Measurements from ENCODE around the gene UPF3B.
"Not testable (repeated sequence)": the region's sequence is repeated elsewhere in the genome, so short reads cannot be mapped to it uniquely, and the experiment has no call there.

The UPF3B gene

DNA sequence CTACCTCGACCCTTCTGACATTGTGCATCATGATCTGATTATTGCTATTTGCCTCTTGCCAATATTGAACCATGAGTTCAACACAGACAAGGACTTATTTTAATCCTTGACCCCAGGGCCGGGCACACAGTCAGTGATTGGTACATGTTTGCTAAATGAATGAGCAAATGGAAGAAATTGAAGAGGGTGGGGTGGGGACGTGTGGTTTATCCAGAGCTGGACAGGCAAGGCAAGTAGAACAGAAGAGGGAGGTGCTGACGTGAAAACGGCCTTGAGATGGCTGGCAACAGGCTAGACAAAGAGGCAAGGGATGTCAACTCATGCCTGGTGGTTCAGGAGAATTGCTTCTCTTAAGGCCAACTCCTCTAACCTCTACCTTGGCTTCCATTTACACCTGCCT, 28.5 kb downstream of the UPF3B start:
- not testable (repeated sequence) for DNase-seq

DNA sequence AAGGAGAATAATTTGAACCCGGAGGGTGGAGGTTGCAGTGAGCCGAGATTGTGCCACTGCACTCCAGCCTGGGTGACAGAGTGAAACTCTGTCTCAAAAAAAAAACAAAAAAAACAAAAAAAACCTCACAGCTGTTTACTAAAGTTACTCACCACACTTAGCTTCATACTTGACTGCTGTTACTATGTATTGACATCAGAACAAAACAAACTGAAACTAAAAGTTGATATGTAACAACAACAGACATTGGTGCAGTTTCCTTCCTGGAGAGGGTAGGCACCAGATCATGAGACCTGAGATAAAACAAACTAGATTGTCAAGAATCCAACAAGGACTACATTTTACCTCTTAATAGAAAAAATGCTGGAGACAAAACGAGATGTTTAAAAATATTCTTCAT, 31.1 kb downstream of the UPF3B start:
- not testable (repeated sequence) for DNase-seq

DNA sequence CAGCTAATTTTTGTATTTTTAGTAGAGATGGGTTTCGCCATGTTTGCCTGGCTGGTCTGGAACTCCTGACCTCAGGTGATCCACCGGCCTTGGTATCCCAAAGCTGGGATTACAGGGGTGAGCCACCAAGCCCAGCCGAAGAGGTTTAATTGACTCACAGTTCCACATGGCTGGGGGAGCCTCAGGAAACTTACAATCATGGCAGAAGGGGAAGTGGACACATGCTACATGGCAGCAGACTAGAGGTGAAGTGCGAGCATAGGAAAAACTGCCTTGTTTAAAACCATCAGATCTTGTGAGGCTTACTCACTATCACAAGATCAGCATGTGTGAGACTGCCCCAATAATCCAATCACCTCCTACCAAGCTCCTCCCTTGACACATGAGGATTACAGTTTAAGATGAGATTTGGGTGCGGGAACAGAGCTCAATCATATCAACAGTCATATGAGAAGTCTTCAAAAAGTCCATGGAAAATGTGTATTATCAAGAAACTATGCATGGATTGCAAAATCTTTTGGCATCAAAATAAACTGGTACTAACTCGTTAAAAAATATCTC, 35.6 kb downstream of the UPF3B start:
- DNase-seq, result no peak

DNA sequence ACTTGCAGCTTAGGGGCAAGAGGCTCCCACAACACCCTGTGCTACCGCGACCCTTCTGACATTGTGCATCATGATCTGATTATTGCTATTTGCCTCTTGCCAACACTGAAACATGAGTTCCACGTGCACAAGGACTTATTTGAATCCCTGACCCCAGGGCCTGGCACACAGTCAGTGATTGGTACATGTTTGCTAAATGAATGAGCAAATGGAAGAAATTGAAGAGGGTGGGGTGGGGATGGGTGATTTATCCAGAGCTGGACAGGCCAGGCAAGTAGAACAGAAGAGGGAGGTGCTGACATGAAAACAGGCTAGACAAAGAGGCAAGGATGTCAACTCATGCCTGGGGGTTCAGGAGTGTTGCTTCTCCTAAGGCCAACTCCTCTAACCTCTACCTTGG, 36.5 kb downstream of the UPF3B start:
- no peak for DNase-seq

DNA sequence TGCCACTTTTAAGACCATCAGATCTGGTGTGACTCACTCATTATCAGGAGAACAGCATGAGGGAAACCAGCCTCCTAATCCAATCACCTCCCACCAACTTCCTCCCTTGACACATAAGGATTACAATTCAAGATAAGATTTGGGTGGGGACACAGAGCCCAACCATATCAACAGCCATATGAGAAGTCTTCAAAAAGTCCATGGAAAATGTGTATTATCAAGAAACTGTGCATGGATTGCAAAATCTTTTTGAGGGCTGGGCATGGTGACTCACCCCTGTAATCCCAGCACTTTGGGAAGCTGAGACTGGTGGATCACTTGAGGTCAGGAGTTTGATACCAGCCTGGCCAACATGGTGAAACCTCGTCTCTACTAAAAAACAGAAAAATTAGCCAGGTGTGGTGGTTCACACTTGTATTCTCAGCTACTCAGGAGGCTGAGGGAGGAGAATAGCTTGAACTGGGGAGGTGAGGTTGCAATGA, 43.5 kb downstream of the UPF3B start:
- no peak for DNase-seq

DNA sequence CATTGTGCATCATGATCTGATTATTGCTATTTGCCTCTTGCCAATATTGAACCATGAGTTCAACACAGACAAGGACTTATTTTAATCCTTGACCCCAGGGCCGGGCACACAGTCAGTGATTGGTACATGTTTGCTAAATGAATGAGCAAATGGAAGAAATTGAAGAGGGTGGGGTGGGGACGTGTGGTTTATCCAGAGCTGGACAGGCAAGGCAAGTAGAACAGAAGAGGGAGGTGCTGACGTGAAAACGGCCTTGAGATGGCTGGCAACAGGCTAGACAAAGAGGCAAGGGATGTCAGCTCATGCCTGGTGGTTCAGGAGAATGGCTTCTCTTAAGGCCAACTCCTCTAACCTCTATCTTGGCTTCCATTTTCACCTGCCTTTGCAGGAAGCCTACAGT, 44.3 kb downstream of the UPF3B start:
- not testable (repeated sequence) for DNase-seq

DNA sequence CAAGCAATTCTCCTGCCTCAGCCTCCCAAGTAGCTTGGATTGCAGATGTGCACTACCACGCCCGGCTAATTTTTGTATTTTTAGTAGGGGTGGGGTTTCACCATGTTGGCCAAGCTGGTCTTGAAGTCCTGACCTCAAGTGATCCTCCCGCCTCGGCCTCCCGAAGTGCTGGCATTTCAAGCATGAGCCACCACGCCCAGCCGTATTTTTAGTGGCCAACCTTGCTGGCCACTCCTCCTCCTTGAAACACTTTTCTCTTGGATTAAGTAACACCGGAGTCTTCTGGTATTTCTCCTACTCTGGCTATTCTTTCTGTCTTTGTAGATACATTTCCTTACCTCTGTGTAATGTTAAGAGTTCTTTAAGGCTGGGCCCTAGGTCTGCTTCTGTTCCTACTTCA, 50.2 kb downstream of the UPF3B start:
- no peak for DNase-seq

DNA sequence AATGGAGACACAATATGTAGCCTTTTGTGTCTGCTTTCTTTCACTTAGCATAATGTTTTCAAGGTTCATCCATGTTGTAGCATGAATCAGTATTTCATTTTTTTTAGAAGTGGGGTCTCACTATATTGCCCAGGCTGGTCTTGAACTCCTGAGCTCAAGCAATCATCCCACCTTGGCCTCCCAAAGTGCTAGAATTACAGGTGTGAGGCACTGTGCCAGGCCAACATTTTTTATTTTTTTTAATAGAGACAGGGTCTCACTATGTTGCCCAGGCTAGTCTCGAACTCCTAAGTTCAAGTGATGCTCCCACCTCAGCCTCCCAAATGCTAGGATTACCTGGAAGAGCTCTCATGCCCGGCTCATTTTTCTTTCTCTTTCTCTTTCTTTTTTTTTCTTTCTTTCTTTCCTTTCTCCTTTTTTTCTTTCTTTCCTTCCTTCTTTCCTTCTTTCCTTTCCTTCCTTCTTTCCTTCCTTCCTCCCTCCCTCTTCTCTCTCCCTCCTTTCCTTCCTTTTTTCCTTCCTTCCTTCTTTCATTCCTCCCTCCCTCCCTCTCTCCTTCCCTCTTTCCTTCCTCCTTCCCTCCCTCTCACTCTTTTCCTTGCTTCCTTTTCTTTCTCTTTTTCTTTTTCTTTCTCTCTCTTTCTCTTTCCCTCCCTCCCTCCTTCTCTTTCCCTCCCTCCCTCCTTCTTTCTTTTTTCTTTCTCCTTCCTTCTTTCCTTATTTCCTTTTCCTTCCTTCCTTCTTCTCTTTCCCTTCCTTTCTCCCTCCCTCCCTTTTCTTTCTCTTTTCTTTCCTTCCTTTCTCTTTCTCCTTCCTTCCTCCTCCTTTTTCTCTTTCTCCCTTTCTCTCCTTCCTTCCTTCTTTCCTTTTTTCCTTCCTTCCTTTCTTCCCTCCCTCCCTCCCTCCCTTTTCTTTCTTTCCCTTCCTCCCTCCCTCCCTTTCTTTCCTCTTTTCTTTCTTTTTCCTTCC, 51.2 kb downstream of the UPF3B start:
- DNase-seq, result no peak

DNA sequence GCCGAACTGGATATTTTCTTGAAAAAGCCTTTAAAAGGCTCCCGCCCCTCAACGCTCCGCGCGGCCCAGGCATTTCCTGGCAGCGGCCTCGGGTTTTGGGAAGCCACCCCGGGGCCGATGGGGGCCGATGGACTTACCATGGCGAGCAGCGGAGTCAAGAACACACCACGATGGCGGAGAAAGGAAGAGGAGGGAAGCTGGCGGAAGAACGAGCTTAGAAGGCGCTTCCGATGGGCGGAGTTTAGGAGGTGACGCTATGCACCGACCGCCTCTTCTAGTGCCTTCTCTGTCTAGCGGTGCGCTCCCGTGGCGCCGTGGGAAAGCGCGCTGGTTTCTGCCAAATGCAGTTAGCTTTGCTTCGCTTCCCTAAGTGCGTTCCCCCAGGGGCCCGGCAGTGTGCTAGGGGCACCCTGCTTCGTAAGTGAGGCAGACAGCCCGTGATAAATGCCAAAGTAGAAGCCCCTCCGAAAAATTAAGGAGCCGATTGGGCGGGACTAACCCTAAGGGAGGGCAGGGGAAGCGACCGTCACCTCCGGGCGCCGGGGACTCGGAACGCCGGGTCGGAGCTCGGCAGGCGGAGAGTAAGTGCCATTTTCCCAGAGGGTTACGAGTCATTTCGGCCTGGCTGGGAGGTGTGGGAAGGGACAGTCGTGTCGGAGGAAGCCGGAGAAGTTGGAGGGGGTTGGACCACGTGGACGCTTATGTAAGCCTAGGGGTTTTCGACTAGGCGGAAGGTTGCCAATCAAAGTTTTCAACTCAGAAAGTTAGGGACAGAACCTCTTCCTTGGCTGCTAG, 61.1 kb downstream of the UPF3B start, which contains the start of gene RPL39:
TSS of gene RPL39 (minus strand) at position 194 of the 795 bp plus-strand sequence. CDS start at position 140, 54 bp downstream.
- peak; percentile 90 for DNase-seq

DNA sequence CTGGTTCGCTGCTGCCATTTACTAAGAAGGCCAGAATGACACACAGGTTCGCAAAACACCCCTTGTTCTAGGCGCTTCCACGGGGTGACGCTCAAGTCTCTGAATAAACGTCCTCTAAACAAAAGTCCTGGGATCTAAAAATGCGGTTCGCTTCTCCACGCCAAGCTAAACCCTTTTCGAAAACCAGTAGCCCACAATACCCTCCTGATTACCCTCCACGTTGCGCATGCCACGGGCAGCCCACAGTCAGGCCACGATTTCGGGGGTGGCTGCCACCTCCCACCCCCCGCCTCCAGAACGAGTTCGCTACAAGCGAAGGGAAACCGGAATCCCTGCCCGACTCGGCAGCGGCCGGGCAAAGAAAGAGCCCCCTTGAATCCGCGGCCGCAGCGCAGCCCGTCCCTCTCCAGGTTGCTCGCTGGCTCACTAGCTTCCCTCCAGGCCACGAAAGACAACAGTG, 61.8 kb downstream of the UPF3B start:
- DNase-seq, result no peak

DNA sequence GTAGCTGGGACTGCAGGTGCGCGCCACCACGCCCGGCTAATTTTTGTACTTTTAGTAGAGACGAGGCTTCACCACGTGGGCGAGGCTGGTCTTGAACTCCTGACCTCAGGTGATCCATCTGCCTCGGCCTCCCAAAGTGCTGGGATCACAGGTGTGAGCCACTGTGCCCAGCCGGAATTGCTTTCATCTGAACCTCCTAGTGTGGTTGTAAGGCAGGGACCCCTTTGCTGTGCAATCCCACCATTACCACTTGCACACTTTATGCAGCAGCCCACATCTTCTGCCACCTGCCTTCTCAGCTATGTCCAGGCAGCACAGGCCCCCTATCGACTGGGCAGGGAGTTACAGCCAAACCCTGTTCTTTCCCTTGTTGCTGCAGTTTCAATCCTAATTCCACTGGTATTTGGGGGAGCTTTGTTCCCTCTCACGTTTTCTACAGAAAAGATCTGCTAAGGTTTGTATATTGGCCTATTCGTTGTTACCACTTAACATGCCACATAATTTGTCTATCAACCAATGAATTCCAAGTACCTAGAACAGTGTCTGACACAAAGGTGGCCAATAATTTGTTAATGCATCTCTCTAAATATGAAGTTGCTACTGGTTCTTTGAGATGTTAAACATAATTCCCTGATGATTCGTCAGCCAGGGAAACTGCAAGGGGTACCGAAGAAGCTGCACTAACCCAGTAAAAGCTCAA, 67.9 kb downstream of the UPF3B start:
- DNase-seq, result no peak
